ENCODE measurements around the gene FBXO8.

The FBXO8 gene

GRCh38 chr4:174318829-174319764 lies 35.6 kb upstream of the FBXO8 start:
- no peak overlapping the region for H3K27ac ChIP-seq
- no peak for DNase-seq
- peaks cover 15% of the 10 kb centered on the region for H3K36me3 ChIP-seq
- no peaks in the 10 kb centered on the region for H3K9me3 ChIP-seq (ENCODE audit: severe bottlenecking)
- TF ChIP-seq CTCF (IDR thresholded peaks at IDR 0.05; ENCODE audit: low read depth, low read length) = peak; percentile 35
- no peaks in the 10 kb centered on the region for H3K27me3 ChIP-seq (ENCODE audit: insufficient read depth, low read depth, severe bottlenecking)
- no peak overlapping the region for H3K4me3 ChIP-seq (ENCODE audit: low read depth, low read length)

- Histone ChIP-seq H3K27ac (no peak overlapping the region), H3K27me3 (ENCODE audit: insufficient read depth, low read depth, severe bottlenecking) (no peaks in the 10 kb centered on the region), H3K4me3 (ENCODE audit: low read depth, low read length) (no peak overlapping the region), H3K36me3 (peaks cover 15% of the 10 kb centered on the region), H3K9me3 (ENCODE audit: severe bottlenecking) (no peaks in the 10 kb centered on the region)
- TF ChIP-seq CTCF (IDR thresholded peaks at IDR 0.05; ENCODE audit: low read depth, low read length) = no peak
- no peak for DNase-seq
These were observed 34.1 kb upstream of the FBXO8 start for GRCh38 chr4:174317531-174317930.

GRCh38 chr4:174316954-174317353 lies 33.5 kb upstream of the FBXO8 start:
- Histone ChIP-seq H3K27me3 (ENCODE audit: insufficient read depth, low read depth, severe bottlenecking) (no peaks in the 10 kb centered on the region), H3K4me3 (ENCODE audit: low read depth, low read length) (no peak overlapping the region), H3K9me3 (ENCODE audit: severe bottlenecking) (no peaks in the 10 kb centered on the region), H3K27ac (no peak overlapping the region), H3K36me3 (peaks cover 15% of the 10 kb centered on the region)
- no peak for DNase-seq
- TF ChIP-seq CTCF (IDR thresholded peaks at IDR 0.05; ENCODE audit: low read depth, low read length) = no peak

GRCh38 chr4:174316546-174316945 lies 33.1 kb upstream of the FBXO8 start:
- no peaks in the 10 kb centered on the region for H3K27me3 ChIP-seq (ENCODE audit: insufficient read depth, low read depth, severe bottlenecking)
- peaks cover 15% of the 10 kb centered on the region for H3K36me3 ChIP-seq
- no peak for DNase-seq
- no peak overlapping the region for H3K27ac ChIP-seq
- TF ChIP-seq CTCF (IDR thresholded peaks at IDR 0.05; ENCODE audit: low read depth, low read length) = no peak
- no peak overlapping the region for H3K4me3 ChIP-seq (ENCODE audit: low read depth, low read length)
- no peaks in the 10 kb centered on the region for H3K9me3 ChIP-seq (ENCODE audit: severe bottlenecking)

- peak; percentile 49 for DNase-seq
- no peaks in the 10 kb centered on the region for H3K9me3 ChIP-seq (ENCODE audit: severe bottlenecking)
- no peak for TF ChIP-seq CTCF (IDR thresholded peaks at IDR 0.05; ENCODE audit: low read depth, low read length)
- no peak overlapping the region for H3K4me3 ChIP-seq (ENCODE audit: low read depth, low read length)
- H3K27me3 ChIP-seq (ENCODE audit: insufficient read depth, low read depth, severe bottlenecking) = no peaks in the 10 kb centered on the region
- H3K36me3 ChIP-seq = peaks cover 13% of the 10 kb centered on the region
- no peak overlapping the region for H3K27ac ChIP-seq
These were observed 31.3 kb upstream of the FBXO8 start for GRCh38 chr4:174314770-174315169.
